Raji (cell line): ENCODE measurements around the gene MYH14.

Source experiments
- POLR2A ChIP-seq: IDR thresholded peaks from 2 replicates; pipeline ENCODE4 v1.6.1; 2011; ENCODE audit warnings: low read depth, low read length, control low read depth; ENCODE audit not compliant: insufficient read depth

The MYH14 gene

DNA sequence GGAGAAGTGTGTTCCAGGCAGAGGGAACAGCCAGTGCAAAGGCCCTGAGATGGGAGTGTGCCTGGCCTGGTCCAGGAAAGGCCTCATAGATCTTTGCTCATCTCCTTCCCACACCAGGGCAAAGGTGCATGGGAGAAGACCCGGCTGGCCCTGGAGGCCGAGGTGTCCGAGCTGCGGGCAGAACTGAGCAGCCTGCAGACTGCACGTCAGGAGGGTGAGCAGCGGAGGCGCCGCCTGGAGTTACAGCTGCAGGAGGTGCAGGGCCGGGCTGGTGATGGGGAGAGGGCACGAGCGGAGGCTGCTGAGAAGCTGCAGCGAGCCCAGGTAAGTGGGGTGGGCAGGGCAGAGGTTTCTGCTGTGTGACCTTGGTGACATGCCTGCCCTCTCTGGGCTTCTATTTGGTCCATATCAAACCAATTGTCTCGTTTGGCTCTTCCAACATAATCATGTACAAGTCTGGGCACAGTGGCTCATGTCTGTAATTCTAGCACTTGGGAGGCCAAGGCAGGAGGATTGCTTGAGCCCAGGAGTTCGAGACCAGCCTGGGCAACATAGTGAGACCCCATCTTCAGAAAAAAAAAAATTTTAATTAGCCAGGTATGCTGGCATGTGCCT, 74.7 kb downstream of the MYH14 start:
- TF ChIP-seq POLR2A, result no peak

GRCh38 chr19:50280074-50280473, 76.7 kb downstream of the MYH14 start:
- TF ChIP-seq POLR2A, result no peak

GRCh38 chr19:50280983-50281382, 77.6 kb downstream of the MYH14 start:
- no peak for TF ChIP-seq POLR2A

GRCh38 chr19:50281491-50281890, 78.1 kb downstream of the MYH14 start:
- no peak for TF ChIP-seq POLR2A

GRCh38 chr19:50285833-50286232, 82.4 kb downstream of the MYH14 start:
- TF ChIP-seq POLR2A, result no peak

DNA sequence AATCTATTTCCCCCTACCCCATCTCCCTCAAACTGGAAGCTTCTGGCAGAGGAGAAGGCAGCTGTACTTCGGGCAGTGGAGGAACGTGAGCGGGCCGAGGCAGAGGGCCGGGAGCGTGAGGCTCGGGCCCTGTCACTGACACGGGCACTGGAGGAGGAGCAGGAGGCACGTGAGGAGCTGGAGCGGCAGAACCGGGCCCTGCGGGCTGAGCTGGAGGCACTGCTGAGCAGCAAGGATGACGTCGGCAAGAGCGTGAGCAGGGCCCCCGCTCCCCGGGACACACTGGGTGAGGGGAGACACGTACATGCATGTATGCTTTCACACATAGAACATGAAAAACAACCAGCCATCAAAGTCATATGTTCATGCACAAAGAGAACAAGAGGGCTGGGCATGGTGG, 83.0 kb downstream of the MYH14 start:
- TF ChIP-seq POLR2A, result no peak

GRCh38 chr19:50287331-50287730, 83.9 kb downstream of the MYH14 start:
- TF ChIP-seq POLR2A, result no peak

DNA sequence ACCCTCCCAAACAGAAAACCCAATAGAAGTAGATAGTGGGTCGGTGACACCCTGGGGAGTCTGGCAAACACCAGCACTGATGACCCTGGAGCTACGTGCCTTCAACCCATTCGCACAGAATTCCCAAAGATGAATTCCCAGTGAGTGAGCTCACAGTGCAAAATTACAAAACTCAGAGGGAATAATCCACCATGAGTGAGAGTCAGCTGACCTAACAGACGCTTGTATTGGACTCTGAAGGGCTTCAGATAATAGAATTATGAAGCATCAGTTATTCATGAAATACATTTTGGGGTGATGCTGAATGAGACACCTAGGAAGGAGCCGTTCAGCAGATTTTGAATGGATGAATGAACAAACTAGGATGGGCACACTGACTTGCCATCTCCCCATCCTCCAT, 85.5 kb downstream of the MYH14 start:
- no peak for TF ChIP-seq POLR2A

DNA sequence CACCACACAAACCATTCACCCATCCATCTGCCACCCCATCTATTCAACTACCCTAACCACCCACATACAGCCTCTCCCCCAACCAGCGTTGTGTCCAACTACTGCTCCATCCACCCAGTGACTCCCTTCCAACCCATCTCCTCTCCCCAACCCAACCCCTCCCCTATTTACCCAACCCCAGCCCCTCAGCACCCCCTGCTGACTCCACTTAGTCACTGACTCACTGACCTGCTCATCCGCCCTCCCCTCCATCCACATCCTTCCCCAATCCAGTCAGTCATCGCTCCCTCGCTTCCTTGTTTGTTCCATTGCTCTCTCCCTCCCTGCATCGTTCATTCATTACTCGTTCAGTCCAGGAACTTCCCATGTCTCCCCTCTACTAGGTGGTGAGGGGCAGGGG, 86.6 kb downstream of the MYH14 start:
- no peak for TF ChIP-seq POLR2A

- TF ChIP-seq POLR2A, result no peak
Observed at GRCh38 chr19:50290775-50291174, 87.4 kb downstream of the MYH14 start.

DNA sequence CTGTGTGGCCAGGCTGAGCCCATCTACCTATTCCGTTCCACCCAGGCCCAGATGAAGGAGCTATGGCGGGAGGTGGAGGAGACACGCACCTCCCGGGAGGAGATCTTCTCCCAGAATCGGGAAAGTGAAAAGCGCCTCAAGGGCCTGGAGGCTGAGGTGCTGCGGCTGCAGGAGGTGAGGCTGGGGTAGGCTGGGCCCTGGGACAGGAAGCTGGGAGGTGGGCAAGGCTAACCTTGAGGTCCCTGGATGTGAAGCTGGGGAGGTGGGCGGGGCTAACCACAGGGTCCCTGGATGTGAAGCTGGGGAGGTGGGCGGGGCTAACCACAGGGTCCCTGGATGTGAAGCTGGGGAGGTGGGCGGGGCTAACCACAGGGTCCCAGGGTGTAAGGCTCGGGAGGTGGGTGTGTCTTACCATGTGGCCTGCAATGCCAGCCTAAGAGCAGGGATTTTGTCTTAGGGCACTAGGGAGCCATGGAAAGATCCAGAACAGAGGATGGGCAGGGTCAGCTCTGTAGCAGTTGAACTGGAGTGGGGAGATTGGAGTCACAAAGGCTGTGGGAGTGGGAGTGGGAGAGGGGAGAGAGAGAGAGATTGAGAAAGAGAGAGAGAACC, 88.9 kb downstream of the MYH14 start:
- TF ChIP-seq POLR2A, result no peak

- TF ChIP-seq POLR2A, result no peak
Observed at GRCh38 chr19:50293263-50294004, 90.0 kb downstream of the MYH14 start.

DNA sequence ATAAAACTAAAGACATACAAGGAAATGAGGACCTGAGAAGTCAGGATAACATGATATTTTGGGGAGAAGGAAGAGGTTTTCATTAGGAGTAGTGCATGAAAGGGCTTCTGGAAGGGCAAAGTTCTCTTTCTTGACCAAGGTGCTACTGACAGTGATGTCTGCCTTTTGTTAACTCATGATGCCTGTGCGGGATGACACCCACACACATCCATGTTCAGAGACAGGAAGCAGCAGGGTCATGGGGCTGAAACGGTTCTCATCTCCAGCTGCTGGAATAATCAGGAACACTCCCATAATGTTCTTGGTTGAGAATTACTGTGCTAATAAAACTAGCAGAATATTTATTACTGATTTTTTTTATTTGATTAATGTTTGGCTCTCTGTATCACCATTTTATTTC, 96.6 kb downstream of the MYH14 start:
- TF ChIP-seq POLR2A, result no peak

- TF ChIP-seq POLR2A, result no peak
Observed at GRCh38 chr19:50300814-50301606, 97.6 kb downstream of the MYH14 start.

GRCh38 chr19:50301607-50301971, 98.2 kb downstream of the MYH14 start:
- no peak for TF ChIP-seq POLR2A

DNA sequence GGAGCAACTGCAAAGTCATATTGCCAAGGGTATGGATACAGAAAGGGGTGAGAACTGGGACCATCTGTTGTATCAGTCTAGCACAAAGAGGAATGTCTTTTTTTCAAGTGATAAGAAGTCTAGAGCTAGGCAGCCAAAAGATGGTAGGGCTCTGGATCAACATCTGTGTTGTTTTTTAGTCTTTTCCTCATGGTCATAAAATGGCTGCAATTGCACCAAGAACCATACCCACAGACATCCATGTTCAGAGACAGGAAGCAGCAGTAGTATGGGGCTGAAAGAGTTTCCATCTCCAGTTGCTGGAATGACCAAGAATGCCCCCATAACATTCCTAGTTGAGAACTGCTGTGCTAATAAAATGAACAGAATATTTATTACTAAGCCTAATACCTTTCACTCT, 100.1 kb downstream of the MYH14 start:
- TF ChIP-seq POLR2A, result no peak
